Measurements from ENCODE around the gene ANXA6. TPM values are rescaled to one million over a fixed set of nuclear protein-coding genes. Genes with fewer than 3 reads are reported as not detected.
A peak's percentile ranks its signal among the peaks of the same experiment; 100 is the strongest.

Gene ANXA6
- total RNA-seq, 1 donor from 2014 or later = 320 TPM

DNA sequence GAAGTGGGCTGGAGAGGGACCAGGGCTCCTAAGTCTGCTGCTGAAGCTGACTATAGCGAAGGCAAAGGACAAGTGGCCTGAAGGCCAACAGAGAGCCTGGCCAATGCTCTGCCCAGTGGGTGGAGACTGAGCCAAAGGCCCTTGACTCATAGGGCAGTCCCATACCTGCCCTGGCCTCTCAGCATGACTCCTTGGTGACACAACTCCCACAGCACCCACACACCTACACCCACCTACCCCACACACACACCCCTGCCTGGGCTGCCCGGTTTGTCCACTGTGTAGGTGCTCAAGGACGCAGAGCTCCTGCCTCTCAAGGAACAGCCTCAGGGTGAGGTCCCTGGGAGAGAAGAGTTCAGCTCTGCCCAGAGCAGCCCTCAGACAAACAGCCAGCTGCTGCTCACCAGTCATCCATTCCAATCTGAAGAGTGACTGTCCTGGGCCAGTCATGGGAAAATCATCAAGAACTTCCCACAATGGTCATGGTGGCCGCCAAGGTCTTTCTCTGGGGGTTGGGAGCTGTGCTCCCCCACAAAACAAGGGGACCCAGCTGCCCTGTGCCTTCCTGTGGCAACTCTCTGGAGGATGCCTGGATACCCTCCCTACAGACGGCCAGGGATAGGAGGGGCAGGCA lies 81.8 kb downstream of the ANXA6 start:
- H3K4me3 Mint-ChIP-seq (ENCODE audit: unreplicated experiment) = no peak overlapping the region
- H3K9me3 ChIP-seq (ENCODE audit: insufficient read depth, low read depth, low read length) = no peaks in the 10 kb centered on the region
- peaks cover 42% of the 10 kb centered on the region for H3K4me1 Mint-ChIP-seq (ENCODE audit: low read depth, unreplicated experiment)
- peak overlapping the region; percentile 82 for H3K27ac ChIP-seq (ENCODE audit: low read depth, low read length)
- peak overlapping the region; percentile 73 for H3K4me2 ChIP-seq (ENCODE audit: low read length)
- peak overlapping the region; percentile 62 for H3K9ac ChIP-seq (ENCODE audit: low read length)
- peaks cover 82% of the 10 kb centered on the region for H3K79me2 ChIP-seq (ENCODE audit: insufficient read depth, low read length)
- peak overlapping the region; percentile 81 for H3K27ac Mint-ChIP-seq (ENCODE audit: unreplicated experiment)
- TF ChIP-seq EZH2 (IDR thresholded peaks at IDR 0.05; ENCODE audit: insufficient read depth, low read length) (no peak), CTCF (IDR thresholded peaks at IDR 0.05; ENCODE audit: insufficient read depth, low read depth, low read length) (no peak)
- no peaks in the 10 kb centered on the region for H3K27me3 ChIP-seq (ENCODE audit: insufficient read depth, low read length)
- H3K36me3 ChIP-seq (ENCODE audit: insufficient read depth, low read length) = no peaks in the 10 kb centered on the region
- peaks cover 5% of the 10 kb centered on the region for H3K36me3 Mint-ChIP-seq (ENCODE audit: low read depth, unreplicated experiment)
- H3K9me3 Mint-ChIP-seq (ENCODE audit: unreplicated experiment) = no peaks in the 10 kb centered on the region
- H4K20me1 ChIP-seq (ENCODE audit: insufficient read depth, low read length) = peaks cover 16% of the 10 kb centered on the region
- H3K27me3 Mint-ChIP-seq (ENCODE audit: low read depth, unreplicated experiment) = no peaks in the 10 kb centered on the region
- H3K4me1 ChIP-seq (ENCODE audit: insufficient read depth, low read length) = peaks cover 54% of the 10 kb centered on the region
- DNase-seq (ENCODE audit: low read depth) = no peak
- no peak for FAIRE-seq
- no peak overlapping the region for H2AFZ ChIP-seq (ENCODE audit: low read depth, low read length)
- peak overlapping the region; percentile 6 for H3K4me3 ChIP-seq (ENCODE audit: insufficient read depth, low read depth, low read length)

DNA sequence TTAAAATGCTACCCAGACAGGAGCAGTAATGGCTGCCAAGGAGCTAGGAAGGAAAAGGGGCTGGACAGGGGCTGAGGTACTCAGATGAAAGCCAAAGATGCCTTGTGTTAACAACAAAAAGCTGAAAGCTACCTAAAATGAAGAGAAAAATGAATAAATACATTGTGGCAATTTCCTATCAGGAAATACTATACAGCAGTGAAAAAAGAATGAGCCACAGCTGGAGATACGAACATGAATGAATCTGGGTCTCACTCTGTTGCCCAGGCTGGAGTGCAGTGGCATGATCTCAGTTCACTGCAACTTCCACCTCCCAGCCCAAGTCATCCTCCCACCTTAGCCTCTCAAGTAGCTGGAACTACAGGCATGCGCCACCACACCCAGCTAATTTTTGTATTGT lies 83.0 kb downstream of the ANXA6 start:
- H3K79me2 ChIP-seq (ENCODE audit: insufficient read depth, low read length) = peaks cover 95% of the 10 kb centered on the region
- H3K9me3 Mint-ChIP-seq (ENCODE audit: unreplicated experiment) = no peaks in the 10 kb centered on the region
- FAIRE-seq = no peak

DNA sequence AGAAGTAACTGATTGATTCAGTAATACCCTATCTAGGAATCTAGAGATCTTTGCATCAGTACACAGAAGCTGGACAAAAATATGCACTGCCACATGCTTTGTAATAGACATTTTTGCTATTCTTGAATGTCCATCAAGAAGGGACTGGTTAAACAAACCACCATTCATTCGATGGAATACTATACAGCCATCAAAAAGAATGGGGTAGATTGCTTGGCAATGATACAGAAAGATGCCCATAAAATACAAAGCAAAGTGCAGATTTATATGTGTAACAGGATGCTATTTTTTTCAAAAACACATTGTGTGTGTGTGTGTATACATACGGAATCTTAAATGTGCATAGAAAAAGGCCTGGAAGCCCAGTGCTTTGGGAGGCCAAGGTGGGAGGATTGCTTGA lies 84.3 kb downstream of the ANXA6 start:
- H3K4me1 Mint-ChIP-seq (ENCODE audit: low read depth, unreplicated experiment) = peaks cover 51% of the 10 kb centered on the region
- DNase-seq (ENCODE audit: low read depth) (no peak), FAIRE-seq (no peak)
- peaks cover 8% of the 10 kb centered on the region for H3K36me3 Mint-ChIP-seq (ENCODE audit: low read depth, unreplicated experiment)
- Histone ChIP-seq H3K27me3 (ENCODE audit: insufficient read depth, low read length) (no peaks in the 10 kb centered on the region), H3K79me2 (ENCODE audit: insufficient read depth, low read length) (peaks cover 95% of the 10 kb centered on the region), H3K9me3 (ENCODE audit: insufficient read depth, low read depth, low read length) (no peaks in the 10 kb centered on the region), H3K9ac (ENCODE audit: low read length) (no peak overlapping the region), H3K4me1 (ENCODE audit: insufficient read depth, low read length) (peaks cover 49% of the 10 kb centered on the region), H3K4me2 (ENCODE audit: low read length) (no peak overlapping the region), H3K4me3 (ENCODE audit: insufficient read depth, low read depth, low read length) (no peak overlapping the region), H3K27ac (ENCODE audit: low read depth, low read length) (peak overlapping the region; percentile 82), H2AFZ (ENCODE audit: low read depth, low read length) (no peak overlapping the region), H4K20me1 (ENCODE audit: insufficient read depth, low read length) (peaks cover 19% of the 10 kb centered on the region), H3K36me3 (ENCODE audit: insufficient read depth, low read length) (no peaks in the 10 kb centered on the region)
- H3K4me3 Mint-ChIP-seq (ENCODE audit: unreplicated experiment) = no peak overlapping the region
- H3K27me3 Mint-ChIP-seq (ENCODE audit: low read depth, unreplicated experiment) = no peaks in the 10 kb centered on the region
- peak overlapping the region; percentile 96 for H3K27ac Mint-ChIP-seq (ENCODE audit: unreplicated experiment)
- TF ChIP-seq EZH2 (IDR thresholded peaks at IDR 0.05; ENCODE audit: insufficient read depth, low read length) (no peak), CTCF (IDR thresholded peaks at IDR 0.05; ENCODE audit: insufficient read depth, low read depth, low read length) (no peak)
- no peaks in the 10 kb centered on the region for H3K9me3 Mint-ChIP-seq (ENCODE audit: unreplicated experiment)

More for the DNA sequence above, 83.0 kb downstream of the ANXA6 start:
- H3K27ac Mint-ChIP-seq (ENCODE audit: unreplicated experiment) = no peak overlapping the region
- H3K27me3 Mint-ChIP-seq (ENCODE audit: low read depth, unreplicated experiment) = no peaks in the 10 kb centered on the region
- peaks cover 5% of the 10 kb centered on the region for H3K36me3 Mint-ChIP-seq (ENCODE audit: low read depth, unreplicated experiment)
- no peaks in the 10 kb centered on the region for H3K27me3 ChIP-seq (ENCODE audit: insufficient read depth, low read length)
- H3K4me1 ChIP-seq (ENCODE audit: insufficient read depth, low read length) = peaks cover 54% of the 10 kb centered on the region
- H3K4me3 ChIP-seq (ENCODE audit: insufficient read depth, low read depth, low read length) = no peak overlapping the region
- no peak overlapping the region for H3K27ac ChIP-seq (ENCODE audit: low read depth, low read length)
- peaks cover 13% of the 10 kb centered on the region for H4K20me1 ChIP-seq (ENCODE audit: insufficient read depth, low read length)
- no peak overlapping the region for H2AFZ ChIP-seq (ENCODE audit: low read depth, low read length)
- no peak overlapping the region for H3K4me2 ChIP-seq (ENCODE audit: low read length)
- no peak overlapping the region for H3K4me3 Mint-ChIP-seq (ENCODE audit: unreplicated experiment)
- peaks cover 44% of the 10 kb centered on the region for H3K4me1 Mint-ChIP-seq (ENCODE audit: low read depth, unreplicated experiment)
- H3K36me3 ChIP-seq (ENCODE audit: insufficient read depth, low read length) = no peaks in the 10 kb centered on the region
- no peak for TF ChIP-seq EZH2 (IDR thresholded peaks at IDR 0.05; ENCODE audit: insufficient read depth, low read length)
- no peak overlapping the region for H3K9ac ChIP-seq (ENCODE audit: low read length)
- DNase-seq (ENCODE audit: low read depth) = no peak
- H3K9me3 ChIP-seq (ENCODE audit: insufficient read depth, low read depth, low read length) = no peaks in the 10 kb centered on the region
